ENCODE measurements around the gene ITGAD. TPM values are rescaled to one million over a fixed set of nuclear protein-coding genes. Genes with fewer than 3 reads are reported as not detected.
"Not testable (repeated sequence)": the region's sequence is repeated elsewhere in the genome, so short reads cannot be mapped to it uniquely, and the experiment has no call there.

The ITGAD gene
- total RNA-seq, 1 experiment from 2014 or later, result not detected

GRCh38 chr16:31403590-31404352 lies 10.6 kb downstream of the ITGAD start:
- no peak for DNase-seq (ENCODE audit: low spot score)

- peak; percentile 78 for DNase-seq (ENCODE audit: low spot score)
Measured at GRCh38 chr16:31404353-31405064, 11.4 kb downstream of the ITGAD start.

- DNase-seq (ENCODE audit: low spot score), result no peak
Measured at GRCh38 chr16:31407406-31407805, 14.3 kb downstream of the ITGAD start.

- DNase-seq (ENCODE audit: low spot score), result peak; percentile 90
Measured at GRCh38 chr16:31409433-31409832, 16.3 kb downstream of the ITGAD start.

- no peak for DNase-seq (ENCODE audit: low spot score)
Measured at GRCh38 chr16:31410082-31410481, 16.9 kb downstream of the ITGAD start.

GRCh38 chr16:31411024-31411844 lies 18.1 kb downstream of the ITGAD start:
- no peak for DNase-seq (ENCODE audit: low spot score)

- DNase-seq (ENCODE audit: low spot score), result no peak
Measured at GRCh38 chr16:31412750-31413149, 19.6 kb downstream of the ITGAD start.

GRCh38 chr16:31413381-31413780 lies 20.2 kb downstream of the ITGAD start:
- no peak for DNase-seq (ENCODE audit: low spot score)

- no peak for DNase-seq (ENCODE audit: low spot score)
Measured at GRCh38 chr16:31413943-31414342, 20.8 kb downstream of the ITGAD start.

GRCh38 chr16:31414706-31415105 lies 21.6 kb downstream of the ITGAD start:
- no peak for DNase-seq (ENCODE audit: low spot score)

- no peak for DNase-seq (ENCODE audit: low spot score)
Measured at GRCh38 chr16:31416371-31416770, 23.2 kb downstream of the ITGAD start.

- DNase-seq (ENCODE audit: low spot score), result not testable (repeated sequence)
Measured at GRCh38 chr16:31417036-31417435, 23.9 kb downstream of the ITGAD start.

GRCh38 chr16:31417916-31418315 lies 24.8 kb downstream of the ITGAD start:
- no peak for DNase-seq (ENCODE audit: low spot score)

- no peak for DNase-seq (ENCODE audit: low spot score)
Measured at GRCh38 chr16:31420037-31420436, 26.9 kb downstream of the ITGAD start.

- DNase-seq (ENCODE audit: low spot score), result no peak
Measured at GRCh38 chr16:31421587-31421986, 28.5 kb downstream of the ITGAD start.

GRCh38 chr16:31423241-31423640 lies 30.1 kb downstream of the ITGAD start:
- no peak for DNase-seq (ENCODE audit: low spot score)

- DNase-seq (ENCODE audit: low spot score), result no peak
Measured at GRCh38 chr16:31423801-31424200, 30.7 kb downstream of the ITGAD start.

- no peak for DNase-seq (ENCODE audit: low spot score)
Measured at GRCh38 chr16:31427441-31428278, 34.5 kb downstream of the ITGAD start.

GRCh38 chr16:31428279-31428597 lies 35.1 kb downstream of the ITGAD start, which contains the start of gene COX6A2:
TSS of gene COX6A2 (minus strand) at chr16:31428360. CDS start at chr16:31428325, 35 bp downstream.
- no peak for DNase-seq (ENCODE audit: low spot score)

- no peak for DNase-seq (ENCODE audit: low spot score)
Measured at GRCh38 chr16:31428638-31429247, 35.6 kb downstream of the ITGAD start.

- no peak for DNase-seq (ENCODE audit: low spot score)
Measured at GRCh38 chr16:31429314-31429713, 36.2 kb downstream of the ITGAD start.

Data from H4 (cell line).